Measurements from ENCODE around the gene CDH4.

Gene CDH4

GRCh38 chr20:61638802-61639585 is 386.9 kb downstream of the CDH4 start:
- TF ChIP-seq REST (IDR thresholded peaks at IDR 0.05; ENCODE audit: insufficient replicate concordance, low read depth): no peak
- no peak for TF ChIP-seq GABPA (IDR thresholded peaks at IDR 0.05; ENCODE audit: low read depth)
- no peak for TF ChIP-seq SPI1 (IDR thresholded peaks at IDR 0.05; ENCODE audit: borderline replicate concordance, low read depth)
- TF ChIP-seq POLR2AphosphoS5 (IDR thresholded peaks at IDR 0.05; ENCODE audit: low read depth): no peak
- no peak for TF ChIP-seq CTCF (IDR thresholded peaks at IDR 0.05; ENCODE audit: insufficient read depth, low read length)
- Histone ChIP-seq H3K27me3 (ENCODE audit: insufficient read depth, poor library complexity, severe bottlenecking) (no peaks in the 10 kb centered on the region), H3K4me3 (replicated peaks; ENCODE audit: insufficient read depth, low read length) (no peak overlapping the region), H3K27ac (replicated peaks) (no peak overlapping the region)
- DNase-seq (ENCODE audit: low read depth in 1 of 2, low spot score in 1 of 2): no peak

- no peak overlapping the region for H3K4me3 ChIP-seq (replicated peaks; ENCODE audit: insufficient read depth, low read length)
- DNase-seq (ENCODE audit: low read depth in 1 of 2, low spot score in 1 of 2): no peak
- no peak overlapping the region for H3K27ac ChIP-seq (replicated peaks)
- no peaks in the 10 kb centered on the region for H3K27me3 ChIP-seq (ENCODE audit: insufficient read depth, poor library complexity, severe bottlenecking)
- TF ChIP-seq REST (IDR thresholded peaks at IDR 0.05; ENCODE audit: insufficient replicate concordance, low read depth): no peak
- no peak for TF ChIP-seq GABPA (IDR thresholded peaks at IDR 0.05; ENCODE audit: low read depth)
- no peak for TF ChIP-seq CTCF (IDR thresholded peaks at IDR 0.05; ENCODE audit: insufficient read depth, low read length)
- no peak for TF ChIP-seq POLR2AphosphoS5 (IDR thresholded peaks at IDR 0.05; ENCODE audit: low read depth)
- TF ChIP-seq SPI1 (IDR thresholded peaks at IDR 0.05; ENCODE audit: borderline replicate concordance, low read depth): no peak
Measured at GRCh38 chr20:61640131-61640870, 388.2 kb downstream of the CDH4 start.

- no peak for DNase-seq (ENCODE audit: low read depth in 1 of 2, low spot score in 1 of 2)
- H3K4me3 ChIP-seq (replicated peaks; ENCODE audit: insufficient read depth, low read length): no peak overlapping the region
- H3K27ac ChIP-seq (replicated peaks): no peak overlapping the region
- no peaks in the 10 kb centered on the region for H3K27me3 ChIP-seq (ENCODE audit: insufficient read depth, poor library complexity, severe bottlenecking)
- no peak for TF ChIP-seq REST (IDR thresholded peaks at IDR 0.05; ENCODE audit: insufficient replicate concordance, low read depth)
Measured at GRCh38 chr20:61640871-61641245, 388.8 kb downstream of the CDH4 start.
